Osteoblast (primary cell): Measurements from ENCODE around the gene RILPL2. TPM values are rescaled to one million over a fixed set of nuclear protein-coding genes. Genes with fewer than 3 reads are reported as not detected.
A peak's percentile ranks its signal among the peaks of the same experiment; 100 is the strongest.
"Not testable (repeated sequence)": the region's sequence is repeated elsewhere in the genome, so short reads cannot be mapped to it uniquely, and the experiment has no call there.

Experiments used
- DNase-seq: peaks from one replicate; pipeline ENCODE4 v3.0.0; 2011; ENCODE audit warnings: low spot score, mixed read lengths; ENCODE audit not compliant: insufficient read length; ENCODE audit errors: missing footprints
- H2AFZ ChIP-seq: 2 replicates; pipeline ENCODE4 v1.6.0; 2011; ENCODE audit warnings: mild to moderate bottlenecking, low read length
- H3K27ac ChIP-seq: 2 replicates; pipeline ENCODE4 v1.5.1; 2011; ENCODE audit warnings: mild to moderate bottlenecking, low read depth, low read length, moderate library complexity
- H3K27me3 ChIP-seq: 2 replicates; pipeline ENCODE4 v1.6.0; 2012; ENCODE audit warnings: mild to moderate bottlenecking, control low read depth, inconsistent platforms, low read length, moderate library complexity; ENCODE audit not compliant: insufficient read depth
- H3K36me3 ChIP-seq: 2 replicates; pipeline ENCODE4 v1.5.1; 2011; ENCODE audit warnings: mild to moderate bottlenecking, low read length, control low read depth, moderate library complexity; ENCODE audit not compliant: insufficient read depth
- H3K4me1 ChIP-seq: 2 replicates; pipeline ENCODE4 v1.5.1; 2011; ENCODE audit warnings: mild to moderate bottlenecking, low read length, control low read depth, moderate library complexity; ENCODE audit not compliant: insufficient read depth
- H3K4me2 ChIP-seq: 2 replicates; pipeline ENCODE4 v1.6.0; 2011; ENCODE audit warnings: mild to moderate bottlenecking, low read length; ENCODE audit not compliant: insufficient read depth
- H3K4me3 ChIP-seq: fragments of 200-600 bp; sonication (generic); 3 replicates; pipeline ENCODE4 v1.5.1; 2012; ENCODE audit warnings: mild to moderate bottlenecking, low read length, inconsistent platforms; ENCODE audit not compliant: insufficient read depth
- H3K79me2 ChIP-seq: 2 replicates; pipeline ENCODE4 v1.6.0; 2012; ENCODE audit warnings: mild to moderate bottlenecking, low read length, control low read depth, inconsistent platforms; ENCODE audit not compliant: insufficient read depth
- H3K9me3 ChIP-seq: 2 replicates; pipeline ENCODE4 v1.5.1; 2011; ENCODE audit warnings: low read depth, low read length, control low read depth
- H4K20me1 ChIP-seq: 2 replicates; pipeline ENCODE4 v1.6.0; 2012; ENCODE audit warnings: mild to moderate bottlenecking, low read length, control low read depth; ENCODE audit not compliant: insufficient read depth
- CTCF ChIP-seq: IDR thresholded peaks from 2 replicates; pipeline ENCODE4 v1.5.1; 2011; ENCODE audit warnings: mild to moderate bottlenecking, low read depth, low read length, moderate library complexity; ENCODE audit errors: extremely low read depth
- total RNA-seq: library from RNA; depleted of rRNA; stranded (reverse); fragments of >200 nt; gene quantifications from 2 replicates; pipeline ENCODE4 v1.2.3, GENCODE V29; 2012

RILPL2 gene
- total RNA-seq, 1 donor, result 5.1 TPM

GRCh38 chr12:123388177-123388950, 48.1 kb downstream of the RILPL2 start:
- Histone ChIP-seq H3K79me2 (peaks cover 77% of the 10 kb centered on the region), H2AFZ (peak overlapping the region; percentile 88), H3K4me1 (peaks cover 27% of the 10 kb centered on the region), H3K4me3 (peak overlapping the region; percentile 79), H3K27ac (peak overlapping the region; percentile 89), H3K4me2 (peak overlapping the region; percentile 92), H3K36me3 (peaks cover 28% of the 10 kb centered on the region), H3K9me3 (no peaks in the 10 kb centered on the region), H4K20me1 (peaks cover 16% of the 10 kb centered on the region), H3K27me3 (no peaks in the 10 kb centered on the region)
- peak; percentile 99 for DNase-seq
- no peak for TF ChIP-seq CTCF

- H3K27ac ChIP-seq, result peak overlapping the region; percentile 89
- H3K4me2 ChIP-seq, result peak overlapping the region; percentile 92
- H3K79me2 ChIP-seq, result peaks cover 70% of the 10 kb centered on the region
- peak; percentile 83 for DNase-seq
- H2AFZ ChIP-seq, result peak overlapping the region; percentile 88
- peaks cover 16% of the 10 kb centered on the region for H4K20me1 ChIP-seq
- no peak for TF ChIP-seq CTCF
- peak overlapping the region; percentile 79 for H3K4me3 ChIP-seq
- peaks cover 21% of the 10 kb centered on the region for H3K36me3 ChIP-seq
- peaks cover 27% of the 10 kb centered on the region for H3K4me1 ChIP-seq
- no peaks in the 10 kb centered on the region for H3K9me3 ChIP-seq
- no peaks in the 10 kb centered on the region for H3K27me3 ChIP-seq
Measured at GRCh38 chr12:123387508-123388176, 48.8 kb downstream of the RILPL2 start.

GRCh38 chr12:123385536-123385935, 50.9 kb downstream of the RILPL2 start:
- H3K36me3 ChIP-seq, H4K20me1 ChIP-seq, H2AFZ ChIP-seq, H3K4me3 ChIP-seq, H3K4me2 ChIP-seq, H3K27ac ChIP-seq, H3K27me3 ChIP-seq, H3K9me3 ChIP-seq, DNase-seq: not testable (repeated sequence)
- H3K79me2 ChIP-seq, result peaks cover 49% of the 10 kb centered on the region
- H3K4me1 ChIP-seq, result peaks cover 14% of the 10 kb centered on the region

- Histone ChIP-seq H4K20me1 (peaks cover 3% of the 10 kb centered on the region), H3K36me3 (no peaks in the 10 kb centered on the region), H2AFZ (peak overlapping the region; percentile 94), H3K4me1 (peaks cover 9% of the 10 kb centered on the region), H3K79me2 (peaks cover 44% of the 10 kb centered on the region), H3K9me3 (no peaks in the 10 kb centered on the region), H3K27ac (peak overlapping the region; percentile 71), H3K4me3 (peak overlapping the region; percentile 96), H3K4me2 (peak overlapping the region; percentile 90), H3K27me3 (no peaks in the 10 kb centered on the region)
- no peak for TF ChIP-seq CTCF
- peak; percentile 93 for DNase-seq
Measured at GRCh38 chr12:123384994-123385376, 51.5 kb downstream of the RILPL2 start.
